OCI-LY1 (cell line): ENCODE measurements around the gene SUSD3.
"Not testable (repeated sequence)": the region's sequence is repeated elsewhere in the genome, so short reads cannot be mapped to it uniquely, and the experiment has no call there.

Experiments used
- H2AFZ ChIP-seq: fragments of 200-600 bp; sonication (generic), shearing (Covaris generic); 2 replicates; pipeline ENCODE4 v1.6.0; 2014; ENCODE audit warnings: antibody characterized with exemption, mild to moderate bottlenecking, low read length
- H3F3A ChIP-seq: fragments of 200-600 bp; sonication (generic), shearing (Covaris generic); 2 replicates; pipeline ENCODE4 v1.6.0; 2014; ENCODE audit warnings: mild to moderate bottlenecking, antibody characterized with exemption, low read length, moderate library complexity; ENCODE audit not compliant: insufficient read depth
- H3K27ac ChIP-seq: fragments of 200-600 bp; sonication (generic); 2 replicates; pipeline ENCODE4 v1.5.1; 2014; ENCODE audit warnings: low read length, mixed run types, mild to moderate bottlenecking, low read depth; ENCODE audit not compliant: poor library complexity, severe bottlenecking
- H3K27me3 ChIP-seq: fragments of 200-600 bp; sonication (generic); 2 replicates; pipeline ENCODE4 v1.6.0; 2014; ENCODE audit warnings: antibody characterized with exemption, mild to moderate bottlenecking, low read length, moderate library complexity; ENCODE audit not compliant: insufficient read depth
- H3K36me3 ChIP-seq: fragments of 200-600 bp; sonication (generic); 2 replicates; pipeline ENCODE4 v1.6.1; 2014; ENCODE audit warnings: mild to moderate bottlenecking, antibody characterized with exemption, low read length, moderate library complexity, mixed read lengths; ENCODE audit not compliant: insufficient read depth
- H3K4me1 ChIP-seq: fragments of 200-600 bp; sonication (generic); 2 replicates; pipeline ENCODE4 v1.5.1; 2014; ENCODE audit warnings: mild to moderate bottlenecking, low read length, moderate library complexity; ENCODE audit not compliant: insufficient read depth, severe bottlenecking
- H3K4me2 ChIP-seq: fragments of 200-600 bp; sonication (generic), shearing (Covaris generic); 2 replicates; pipeline ENCODE4 v1.6.1; 2014; ENCODE audit warnings: low read length
- H3K4me3 ChIP-seq: fragments of 200-600 bp; sonication (generic); 2 replicates; pipeline ENCODE4 v1.5.1; 2014; ENCODE audit warnings: low read length, low read depth, mild to moderate bottlenecking, mixed read lengths; ENCODE audit not compliant: poor library complexity, severe bottlenecking
- H3K79me2 ChIP-seq: fragments of 200-600 bp; shearing (Covaris generic); 2 replicates; pipeline ENCODE4 v1.6.1; 2016; ENCODE audit warnings: mixed run types, low read length, mixed read lengths; ENCODE audit not compliant: insufficient read depth
- H3K9ac ChIP-seq: fragments of 200-600 bp; sonication (generic), shearing (Covaris generic); 2 replicates; pipeline ENCODE4 v1.6.1; 2014; ENCODE audit warnings: mild to moderate bottlenecking, low read length, mixed read lengths
- H3K9me2 ChIP-seq: fragments of 200-600 bp; sonication (generic), shearing (Covaris generic); 2 replicates; pipeline ENCODE4 v1.6.1; 2014; ENCODE audit warnings: low read depth, mild to moderate bottlenecking, low read length, mixed read lengths
- H3K9me3 ChIP-seq: fragments of 200-600 bp; shearing (Covaris generic); 2 replicates; pipeline ENCODE4 v1.6.1; 2014; ENCODE audit warnings: low read length, mixed read lengths
- H4K20me1 ChIP-seq: fragments of 200-600 bp; sonication (generic), shearing (Covaris generic); 2 replicates; pipeline ENCODE4 v1.6.0; 2016; ENCODE audit warnings: mild to moderate bottlenecking, low read length; ENCODE audit not compliant: insufficient read depth
- EZH2 ChIP-seq: fragments of 200-600 bp; sonication (generic), shearing (Covaris generic); IDR thresholded peaks from 2 replicates; pipeline ENCODE4 v1.8.0; 2017; ENCODE audit warnings: borderline replicate concordance, mixed run types, mild to moderate bottlenecking, antibody characterized with exemption, low read length, moderate library complexity, mixed read lengths
- TF ChIP-seq, protein P1 (sequence below): fragments of 200-600 bp; sonication (generic), shearing (Covaris generic); IDR thresholded peaks from 2 replicates; pipeline ENCODE4 v1.5.1; 2017; ENCODE audit warnings: mild to moderate bottlenecking, antibody characterized with exemption, low read length, moderate library complexity, mixed read lengths

Gene SUSD3

DNA sequence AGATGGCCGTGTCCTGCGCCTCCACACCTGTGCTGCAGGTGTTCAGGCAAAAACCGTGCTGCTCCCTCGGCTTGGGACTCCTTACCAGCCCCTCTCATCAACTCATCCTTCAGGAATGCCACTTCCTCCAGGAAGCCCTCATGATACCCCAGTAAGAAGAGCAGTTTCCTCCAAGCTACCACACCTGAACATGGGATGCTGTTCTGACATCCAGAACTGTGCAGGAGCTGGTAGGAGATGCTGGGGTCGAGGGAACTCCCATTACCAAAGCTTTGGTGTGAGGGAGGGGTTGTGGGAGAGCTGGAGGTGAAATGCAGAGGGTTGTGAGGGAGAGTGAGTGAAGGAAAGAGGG lies 56.5 kb downstream of the SUSD3 start:
- Histone ChIP-seq H3K4me3 (no peak overlapping the region), H3K36me3 (no peaks in the 10 kb centered on the region), H3K4me2 (no peak overlapping the region), H3K9me2 (no peaks in the 10 kb centered on the region), H3K9ac (no peak overlapping the region), H3K27me3 (no peaks in the 10 kb centered on the region), H3K27ac (peak overlapping the region; percentile 3), H4K20me1 (no peaks in the 10 kb centered on the region), H3K4me1 (peaks cover 66% of the 10 kb centered on the region), H2AFZ (no peak overlapping the region), H3K9me3 (no peaks in the 10 kb centered on the region), H3F3A (no peaks in the 10 kb centered on the region), H3K79me2 (no peaks in the 10 kb centered on the region)
- TF ChIP-seq, protein P1, sequence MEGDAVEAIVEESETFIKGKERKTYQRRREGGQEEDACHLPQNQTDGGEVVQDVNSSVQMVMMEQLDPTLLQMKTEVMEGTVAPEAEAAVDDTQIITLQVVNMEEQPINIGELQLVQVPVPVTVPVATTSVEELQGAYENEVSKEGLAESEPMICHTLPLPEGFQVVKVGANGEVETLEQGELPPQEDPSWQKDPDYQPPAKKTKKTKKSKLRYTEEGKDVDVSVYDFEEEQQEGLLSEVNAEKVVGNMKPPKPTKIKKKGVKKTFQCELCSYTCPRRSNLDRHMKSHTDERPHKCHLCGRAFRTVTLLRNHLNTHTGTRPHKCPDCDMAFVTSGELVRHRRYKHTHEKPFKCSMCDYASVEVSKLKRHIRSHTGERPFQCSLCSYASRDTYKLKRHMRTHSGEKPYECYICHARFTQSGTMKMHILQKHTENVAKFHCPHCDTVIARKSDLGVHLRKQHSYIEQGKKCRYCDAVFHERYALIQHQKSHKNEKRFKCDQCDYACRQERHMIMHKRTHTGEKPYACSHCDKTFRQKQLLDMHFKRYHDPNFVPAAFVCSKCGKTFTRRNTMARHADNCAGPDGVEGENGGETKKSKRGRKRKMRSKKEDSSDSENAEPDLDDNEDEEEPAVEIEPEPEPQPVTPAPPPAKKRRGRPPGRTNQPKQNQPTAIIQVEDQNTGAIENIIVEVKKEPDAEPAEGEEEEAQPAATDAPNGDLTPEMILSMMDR = no peak
- TF ChIP-seq EZH2 = no peak

DNA sequence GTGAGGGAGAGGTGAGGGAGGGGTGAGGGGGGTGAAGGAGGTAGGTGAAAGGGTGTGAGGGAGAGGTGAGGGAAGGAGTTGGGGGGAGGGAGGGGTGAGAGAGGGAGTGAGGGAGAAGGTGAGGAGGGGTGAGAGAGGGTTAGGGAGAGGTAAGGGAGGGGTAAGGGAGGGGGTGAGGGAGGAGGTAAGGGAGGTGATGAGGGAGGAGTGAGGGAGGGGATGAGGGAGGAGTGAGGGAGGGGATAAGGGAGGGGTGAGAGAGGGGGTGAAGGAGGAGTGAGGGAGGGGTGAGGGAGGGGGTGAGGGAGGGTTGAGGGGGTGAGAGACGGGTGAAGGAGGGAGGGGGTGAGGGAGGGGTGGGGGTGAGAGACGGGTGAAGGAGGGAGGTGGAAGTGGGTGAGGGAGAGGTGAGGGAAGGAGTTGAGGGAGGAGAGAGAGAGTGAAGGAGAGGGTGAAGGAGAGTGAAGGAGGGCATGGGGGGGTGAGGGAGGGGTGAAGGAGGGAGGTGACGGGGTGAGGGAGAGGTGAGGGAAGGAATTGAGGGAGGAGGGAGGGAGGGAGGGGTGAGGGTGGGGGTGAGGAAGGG lies 57.1 kb downstream of the SUSD3 start:
- no peaks in the 10 kb centered on the region for H3K36me3 ChIP-seq
- H3K4me1 ChIP-seq = peaks cover 69% of the 10 kb centered on the region
- H3K79me2 ChIP-seq = no peaks in the 10 kb centered on the region
- no peaks in the 10 kb centered on the region for H3K27me3 ChIP-seq
- H3K4me2 ChIP-seq = no peak overlapping the region
- no peaks in the 10 kb centered on the region for H4K20me1 ChIP-seq
- no peak for TF ChIP-seq EZH2
- TF ChIP-seq, protein P1 = no peak
- H3K9me2 ChIP-seq = no peaks in the 10 kb centered on the region
- H2AFZ ChIP-seq = no peak overlapping the region
- H3K9ac ChIP-seq = no peak overlapping the region
- no peak overlapping the region for H3K4me3 ChIP-seq
- no peak overlapping the region for H3K27ac ChIP-seq
- H3K9me3 ChIP-seq = no peaks in the 10 kb centered on the region
- no peaks in the 10 kb centered on the region for H3F3A ChIP-seq

DNA sequence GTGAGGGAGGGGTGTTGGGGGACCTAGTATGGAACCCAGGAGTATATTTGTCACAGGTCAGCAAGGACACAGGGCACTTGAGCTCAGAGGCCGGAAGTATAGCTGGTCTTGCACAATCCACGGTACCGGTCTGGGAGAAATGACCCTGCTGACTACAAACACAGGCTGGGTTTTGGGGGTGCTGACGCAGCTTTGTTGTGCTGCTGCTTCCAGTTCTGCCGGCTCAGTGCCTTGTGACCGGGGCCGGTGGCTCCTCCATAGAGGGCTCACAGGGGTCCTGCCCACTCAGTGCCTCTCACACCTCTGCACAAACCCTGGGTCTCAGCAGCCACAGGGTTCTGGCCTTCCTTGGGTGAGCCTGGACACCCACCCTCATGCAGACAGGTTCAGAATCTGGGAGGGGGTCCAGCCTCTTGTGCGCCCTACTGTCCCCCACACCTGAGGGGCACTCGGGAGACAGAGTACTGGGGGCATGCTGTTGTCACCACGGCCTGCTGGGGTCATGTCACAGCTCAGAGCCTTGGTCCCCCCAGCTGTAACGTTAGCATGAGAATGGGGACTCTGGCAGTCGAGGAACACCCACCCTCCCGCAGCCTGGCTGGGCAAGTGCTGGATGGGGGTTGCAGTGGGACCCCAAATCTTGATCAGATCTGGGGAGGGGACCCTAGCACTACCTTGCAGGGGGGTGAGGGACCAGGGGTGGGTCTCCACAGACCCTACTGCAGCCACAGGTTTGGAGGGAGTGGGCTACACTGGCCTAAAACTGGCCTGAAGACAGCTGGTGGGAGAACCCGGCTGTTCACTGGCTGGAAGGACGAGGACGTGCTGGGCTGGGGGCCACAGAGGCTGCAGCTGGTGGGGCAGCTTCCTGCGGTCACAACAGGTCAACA lies 57.8 kb downstream of the SUSD3 start:
- H4K20me1 ChIP-seq = no peaks in the 10 kb centered on the region
- H3F3A ChIP-seq = no peaks in the 10 kb centered on the region
- no peak overlapping the region for H2AFZ ChIP-seq
- H3K27ac ChIP-seq = peak overlapping the region; percentile 86
- no peak overlapping the region; the same call in 1 of the 2 replicates for H3K9ac ChIP-seq
- no peak overlapping the region for H3K4me3 ChIP-seq
- H3K36me3 ChIP-seq = peaks cover 2% of the 10 kb centered on the region; the same call in 1 of the 2 replicates
- peak overlapping the region; percentile 0; the same call in 1 of the 2 replicates for H3K4me2 ChIP-seq
- H3K9me2 ChIP-seq = no peaks in the 10 kb centered on the region
- TF ChIP-seq EZH2 = no peak
- TF ChIP-seq, protein P1 = no peak
- no peaks in the 10 kb centered on the region for H3K79me2 ChIP-seq
- no peaks in the 10 kb centered on the region for H3K9me3 ChIP-seq
- peaks cover 66% of the 10 kb centered on the region for H3K4me1 ChIP-seq
- H3K27me3 ChIP-seq = no peaks in the 10 kb centered on the region

DNA sequence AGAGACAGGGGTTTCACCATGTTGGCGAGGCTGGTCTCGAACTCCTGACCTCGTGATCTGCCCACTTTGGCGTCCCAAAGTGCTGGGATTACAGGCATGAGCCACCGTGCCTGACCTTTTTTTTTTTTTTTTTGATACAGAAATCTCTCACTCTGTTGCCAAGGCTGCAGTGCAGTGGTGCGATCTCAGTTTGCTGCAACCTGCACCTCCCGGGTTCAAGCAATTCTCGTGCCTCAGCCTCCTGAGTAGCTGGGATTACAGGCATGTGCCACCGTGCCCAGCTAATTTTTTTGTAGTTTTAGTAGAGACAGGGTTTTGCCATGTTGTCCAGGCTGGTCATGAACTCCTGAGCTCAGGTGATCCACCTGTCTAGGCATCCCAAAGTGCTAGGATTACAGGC lies 59.0 kb downstream of the SUSD3 start:
- Histone ChIP-seq H3K27ac (peak overlapping the region; percentile 86), H3K4me1 (peaks cover 54% of the 10 kb centered on the region)
- not testable (repeated sequence) for H3K79me2 ChIP-seq, H3K4me3 ChIP-seq, H2AFZ ChIP-seq, H4K20me1 ChIP-seq, H3K9me3 ChIP-seq, H3K27me3 ChIP-seq, H3F3A ChIP-seq, H3K9me2 ChIP-seq, H3K36me3 ChIP-seq, H3K9ac ChIP-seq, H3K4me2 ChIP-seq
